ENCODE results near the gene SWSAP1.

SWSAP1 gene

DNA sequence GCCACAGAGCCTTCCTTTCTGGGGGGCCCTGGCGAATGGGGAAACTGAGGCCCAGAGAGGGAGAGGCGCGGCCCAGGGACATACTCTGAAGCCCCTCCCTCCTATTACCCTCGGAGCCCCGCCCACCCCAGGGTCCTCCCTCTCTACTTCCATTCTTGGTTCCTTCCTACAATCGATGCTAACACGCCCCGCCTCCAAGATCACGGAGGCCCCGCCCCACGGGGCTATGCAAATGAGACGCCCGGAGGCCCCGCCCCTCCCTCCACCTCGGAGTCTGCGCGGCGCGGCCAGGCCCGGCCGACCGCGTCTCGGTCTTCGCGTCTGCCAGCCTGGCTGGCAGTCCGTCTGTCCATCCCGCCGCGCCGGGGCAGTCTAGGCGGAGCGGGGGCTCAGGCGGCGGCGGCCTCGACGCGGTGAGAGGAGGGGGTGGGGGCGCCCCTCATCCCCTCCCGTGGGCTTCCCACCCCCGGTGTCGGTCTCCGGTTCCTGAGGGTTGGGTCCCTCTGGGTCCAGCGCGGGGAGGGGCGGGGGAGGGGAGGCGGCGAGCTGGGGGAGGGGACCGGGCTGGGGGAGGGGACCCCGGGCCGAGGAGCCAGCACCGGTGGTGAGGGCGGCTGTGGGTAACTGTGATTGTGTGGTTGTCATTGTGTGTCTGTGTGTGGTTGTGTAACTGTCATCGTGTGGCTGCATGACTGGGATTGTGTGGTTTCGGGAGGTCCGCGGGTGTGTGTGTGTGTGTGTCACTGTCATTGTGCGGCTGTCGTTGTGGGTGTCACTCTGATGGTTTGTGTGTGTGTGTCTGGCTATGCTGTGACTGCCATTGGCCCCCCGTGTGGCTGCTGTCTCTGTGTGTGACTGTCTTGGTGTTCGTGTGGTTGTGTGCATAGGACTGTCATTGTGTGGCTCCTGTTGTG, 19.0 kb upstream of the SWSAP1 start, which contains the start of gene PLPPR2:
Gene PLPPR2 (plus strand): TSS at position 273 of the 914 bp plus-strand sequence. CDS start 2,242 bp downstream, outside the sequence.
- peak; percentile 72 for DNase-seq

DNA sequence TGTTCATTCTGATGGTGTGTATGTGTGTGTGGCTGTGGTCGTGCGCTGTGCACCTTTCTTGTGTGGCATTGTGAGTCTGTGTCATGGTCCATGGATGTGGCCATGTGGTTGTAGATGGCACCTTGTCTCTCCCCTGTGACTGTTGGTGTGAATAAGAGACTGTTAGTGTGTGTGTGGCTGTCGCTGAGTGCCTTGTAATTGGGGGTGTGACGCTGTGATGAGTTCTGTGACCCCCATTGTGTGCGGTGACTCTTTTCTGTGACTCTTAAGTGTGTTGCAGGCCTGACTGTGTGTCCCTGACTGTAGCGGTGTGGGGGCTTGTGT, 18.4 kb upstream of the SWSAP1 start:
- DNase-seq, result no peak

DNA sequence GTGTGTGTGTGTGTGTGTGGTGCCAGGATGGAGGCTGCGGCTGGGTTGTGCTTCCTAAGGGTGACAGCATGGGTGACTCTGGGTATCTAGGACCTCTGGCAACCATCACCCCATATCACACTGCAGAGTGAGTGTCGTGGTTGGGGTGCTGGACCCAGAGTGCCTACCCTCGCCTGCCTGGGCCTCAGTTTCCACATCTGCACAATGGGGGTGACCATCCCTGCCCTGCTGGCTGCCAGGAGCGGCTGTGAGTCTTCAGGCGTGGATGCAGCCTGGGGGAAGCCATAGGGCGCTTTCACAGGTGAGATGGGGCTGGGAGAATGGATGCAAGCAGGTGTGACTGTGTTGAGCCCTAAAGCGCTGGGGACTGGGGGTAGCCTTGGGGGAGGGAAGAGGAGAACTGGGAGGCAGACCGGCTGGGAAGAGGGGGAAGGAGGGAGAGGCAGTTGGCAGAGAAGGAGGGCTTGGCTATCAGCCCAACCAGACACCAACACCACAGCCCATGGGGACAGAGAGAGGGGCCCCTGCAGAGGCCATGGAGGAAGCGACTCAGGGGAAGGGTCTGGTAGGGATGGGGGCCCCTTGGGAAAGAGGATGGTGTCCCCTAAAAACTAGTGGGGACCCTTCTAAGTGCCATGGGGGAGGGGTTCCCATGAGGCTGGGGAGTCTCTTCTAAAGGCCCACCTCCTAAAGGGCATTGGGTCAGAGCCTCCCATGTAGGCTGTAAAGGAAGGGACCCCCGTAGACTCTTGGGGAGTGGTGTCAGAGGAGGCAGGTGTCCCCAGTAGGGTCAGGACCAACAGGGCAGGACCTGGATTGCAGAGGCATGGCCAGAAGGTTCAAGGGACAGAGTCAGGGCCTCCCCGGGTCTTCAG, 17.6 kb upstream of the SWSAP1 start:
- DNase-seq, result no peak

DNA sequence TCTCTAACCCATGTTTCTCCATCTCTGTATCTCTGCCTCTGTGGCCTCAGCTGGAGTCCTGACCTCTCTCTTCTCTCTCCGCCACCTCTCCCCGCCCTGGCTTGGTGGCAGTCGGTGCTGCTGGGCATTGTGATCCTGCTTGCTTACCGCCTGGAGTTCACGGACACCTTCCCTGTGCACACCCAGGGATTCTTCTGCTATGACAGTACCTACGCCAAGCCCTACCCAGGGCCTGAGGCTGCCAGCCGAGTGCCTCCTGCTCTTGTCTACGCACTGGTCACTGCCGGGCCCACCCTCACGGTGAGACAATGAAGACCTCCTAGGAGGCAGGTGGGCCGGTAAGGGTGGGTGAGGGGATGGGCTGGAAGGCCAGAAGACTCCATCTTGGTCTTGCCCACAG, 15.0 kb upstream of the SWSAP1 start:
- no peak for DNase-seq

DNA sequence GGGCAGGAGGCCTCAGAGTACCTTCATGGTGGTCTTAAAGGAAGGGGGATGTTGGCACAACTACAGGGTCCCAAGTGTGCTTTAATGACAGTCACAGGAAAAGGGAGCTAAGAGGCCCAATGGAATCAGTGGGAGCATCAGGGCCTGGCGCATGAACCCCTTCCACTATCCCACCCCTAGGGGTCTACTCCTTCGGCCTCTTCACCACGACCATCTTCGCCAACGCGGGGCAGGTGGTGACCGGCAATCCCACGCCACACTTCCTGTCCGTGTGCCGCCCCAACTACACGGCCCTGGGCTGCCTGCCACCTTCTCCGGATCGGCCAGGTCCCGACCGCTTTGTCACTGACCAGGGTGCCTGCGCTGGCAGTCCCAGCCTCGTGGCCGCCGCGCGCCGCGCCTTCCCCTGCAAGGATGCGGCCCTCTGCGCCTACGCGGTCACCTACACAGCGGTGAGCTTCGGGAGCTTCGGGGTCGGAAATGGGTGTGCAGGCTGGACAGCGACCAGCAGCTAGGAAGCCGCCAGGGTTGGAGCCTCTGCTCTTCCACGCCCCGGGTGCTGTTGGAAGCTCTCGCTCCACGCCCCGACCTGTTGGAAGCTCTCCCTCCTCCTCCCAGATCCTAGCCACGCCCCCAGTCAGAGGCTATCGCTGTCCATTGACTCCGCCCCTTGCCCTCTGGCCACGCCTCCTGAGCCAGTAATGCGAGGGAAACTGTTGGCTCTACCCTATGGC, 13.3 kb upstream of the SWSAP1 start:
- DNase-seq, result no peak

DNA sequence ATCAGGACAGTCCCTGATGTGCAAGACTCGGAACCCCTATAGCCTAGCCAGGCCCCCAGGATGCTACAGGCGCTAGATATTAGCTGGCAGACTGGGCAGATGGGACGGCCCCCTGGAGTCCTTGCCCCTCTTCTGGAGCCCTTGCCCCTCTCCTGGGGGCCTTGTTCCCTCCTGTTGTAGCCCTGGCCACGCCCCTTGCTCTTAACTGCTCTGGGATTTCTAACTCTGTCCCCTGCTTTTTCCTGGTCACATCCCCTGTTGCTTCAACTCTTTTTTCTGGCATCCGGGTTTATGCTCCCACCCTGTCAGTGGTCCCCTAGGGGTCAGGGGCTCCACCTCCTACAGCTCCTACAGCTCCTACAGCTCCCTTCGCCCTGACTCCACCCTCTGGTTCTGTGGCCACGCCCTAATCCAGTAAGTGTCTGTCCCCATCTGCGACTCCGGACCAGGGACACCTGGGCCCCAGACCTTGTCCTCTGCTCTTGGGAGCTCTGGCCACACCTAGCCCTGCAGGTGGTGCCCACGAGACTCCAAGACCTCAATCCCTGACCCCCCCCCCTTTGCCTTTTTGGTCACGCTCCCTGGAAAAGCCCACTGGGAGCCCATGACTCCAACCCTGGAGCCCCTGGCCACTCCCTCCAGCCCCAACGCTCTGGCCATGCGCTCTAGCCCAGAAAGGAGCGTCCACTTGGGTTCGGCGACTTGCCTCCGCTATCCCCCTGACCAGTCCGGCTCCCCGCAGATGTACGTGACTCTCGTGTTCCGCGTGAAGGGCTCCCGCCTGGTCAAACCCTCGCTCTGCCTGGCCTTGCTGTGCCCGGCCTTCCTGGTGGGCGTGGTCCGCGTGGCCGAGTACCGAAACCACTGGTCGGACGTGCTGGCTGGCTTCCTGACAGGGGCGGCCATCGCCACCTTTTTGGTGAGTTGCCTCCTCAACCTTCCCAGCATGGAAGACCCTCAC, 12.4 kb upstream of the SWSAP1 start:
- no peak for DNase-seq

DNA sequence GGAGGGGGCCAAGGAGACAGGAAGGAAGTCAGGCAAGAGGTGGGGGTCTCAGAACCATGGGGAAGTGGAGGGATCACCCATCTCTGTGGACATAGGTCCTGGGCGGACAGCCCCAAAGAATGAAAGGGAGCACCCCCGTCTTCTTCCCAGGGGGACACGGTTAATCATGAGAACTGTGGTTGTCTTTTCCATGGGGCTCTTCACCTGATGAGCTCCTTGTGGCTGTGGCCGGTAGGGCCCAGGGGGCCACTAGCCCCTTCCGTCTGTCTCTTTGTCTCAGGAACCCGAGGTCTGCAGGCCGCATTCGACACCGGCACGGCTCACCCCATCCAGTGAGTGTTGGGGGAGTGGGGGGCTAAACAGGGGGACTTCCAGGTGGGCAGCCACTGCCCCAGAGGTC, 10.6 kb upstream of the SWSAP1 start:
- DNase-seq, result no peak

DNA sequence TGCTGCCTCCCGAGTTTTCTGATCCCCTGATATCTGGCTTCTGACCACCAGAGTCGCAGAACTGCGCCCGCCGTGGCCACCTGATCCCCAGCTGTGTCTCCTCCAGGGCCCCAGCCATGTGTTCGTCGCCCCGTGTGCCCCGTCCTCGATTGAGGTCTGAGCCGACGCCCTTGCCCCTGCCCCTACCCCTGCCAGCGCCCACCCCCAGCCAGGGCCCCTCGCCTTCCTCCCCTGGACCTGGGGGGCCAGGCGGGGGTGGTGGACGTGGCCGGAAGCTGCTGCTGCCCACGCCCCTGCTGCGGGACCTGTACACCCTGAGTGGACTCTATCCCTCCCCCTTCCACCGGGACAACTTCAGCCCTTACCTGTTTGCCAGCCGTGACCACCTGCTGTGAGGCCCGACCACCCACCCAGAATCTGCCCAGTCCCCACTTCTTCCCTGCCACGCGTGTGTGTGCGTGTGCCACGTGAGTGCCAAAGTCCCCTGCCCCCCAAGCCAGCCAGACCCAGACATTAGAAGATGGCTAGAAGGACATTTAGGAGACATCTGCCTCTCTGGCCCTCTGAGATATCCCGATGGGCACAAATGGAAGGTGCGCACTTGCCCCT, 10.1 kb upstream of the SWSAP1 start:
- DNase-seq, result no peak

DNA sequence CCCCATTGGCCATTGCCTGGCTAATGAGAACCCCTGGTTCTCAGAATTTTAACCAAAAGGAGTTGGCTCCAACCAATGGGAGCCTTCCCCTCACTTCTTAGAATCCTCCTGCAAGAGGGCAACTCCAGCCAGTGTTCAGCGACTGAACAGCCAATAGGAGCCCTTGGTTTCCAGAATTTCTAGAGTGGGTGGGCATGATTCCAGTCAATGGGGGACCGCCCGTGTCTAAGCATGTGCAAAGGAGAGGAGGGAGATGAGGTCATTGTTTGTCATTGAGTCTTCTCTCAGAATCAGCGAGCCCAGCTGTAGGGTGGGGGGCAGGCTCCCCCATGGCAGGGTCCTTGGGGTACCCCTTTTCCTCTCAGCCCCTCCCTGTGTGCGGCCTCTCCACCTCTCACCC, 9.5 kb upstream of the SWSAP1 start:
- no peak for DNase-seq

DNA sequence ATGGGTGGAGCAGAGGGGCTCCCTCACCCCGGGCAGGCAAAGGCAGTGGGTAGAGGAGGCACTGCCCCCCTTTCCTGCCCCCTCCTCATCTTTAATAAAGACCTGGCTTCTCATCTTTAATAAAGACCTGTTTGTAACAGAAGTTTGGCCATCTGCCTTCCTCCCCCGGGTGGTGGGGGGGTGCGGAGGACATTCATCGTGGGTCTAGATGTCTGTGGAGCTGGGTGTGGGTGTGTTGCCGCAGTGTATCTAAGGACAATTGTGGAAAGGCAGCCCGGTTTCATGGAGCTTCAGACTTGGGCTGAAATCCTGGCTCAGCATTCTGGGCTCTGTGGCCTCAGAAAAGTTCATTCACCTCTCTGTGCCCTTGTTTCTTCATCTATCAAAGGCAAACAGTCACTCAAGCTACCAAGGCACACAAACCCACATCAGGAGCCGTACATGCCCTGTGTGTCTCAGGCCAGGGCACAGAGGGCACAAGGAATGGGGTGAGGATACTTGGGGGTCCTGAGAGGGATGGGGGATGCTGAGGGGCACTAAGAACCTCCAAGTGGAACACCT, 8.8 kb upstream of the SWSAP1 start:
- DNase-seq, result no peak

DNA sequence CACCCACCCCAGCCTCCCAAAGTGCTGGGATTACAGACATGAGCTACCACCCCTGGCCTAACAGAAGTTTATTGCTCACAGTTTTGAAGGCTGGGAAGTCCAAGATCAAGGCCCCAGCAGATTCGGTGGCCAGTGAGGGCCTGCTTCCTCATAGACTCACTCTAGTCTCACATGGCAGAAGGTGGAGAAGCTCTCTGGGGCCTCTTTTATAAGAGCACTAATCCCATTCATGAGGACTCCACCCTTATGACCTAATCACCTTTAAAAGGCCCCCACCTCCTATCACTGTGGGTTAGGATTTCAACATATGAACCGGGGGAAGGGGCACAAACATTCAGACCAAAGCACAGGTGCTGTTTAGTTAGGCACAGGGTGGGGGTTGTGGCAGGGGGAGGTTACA, 6.9 kb upstream of the SWSAP1 start:
- no peak for DNase-seq

DNA sequence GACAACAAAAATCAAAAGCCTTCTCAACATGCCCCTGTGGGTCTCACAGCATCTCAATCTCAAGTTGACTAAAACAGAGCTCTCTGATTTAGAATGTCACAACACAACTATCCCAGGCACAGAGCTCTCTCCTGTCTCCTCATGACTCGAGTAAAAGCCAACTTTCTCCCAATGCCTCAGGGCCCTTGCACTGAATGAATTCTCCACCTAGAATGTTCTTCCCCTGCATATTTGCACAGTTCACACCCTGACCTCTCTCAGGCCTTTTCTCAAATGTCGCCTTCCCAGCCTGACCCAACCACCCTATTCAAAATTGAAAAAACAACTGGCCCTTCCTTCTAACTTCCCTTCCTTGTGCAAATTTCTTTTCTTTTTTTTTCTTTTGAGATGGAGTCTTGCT, 3.7 kb upstream of the SWSAP1 start:
- DNase-seq, result no peak

DNA sequence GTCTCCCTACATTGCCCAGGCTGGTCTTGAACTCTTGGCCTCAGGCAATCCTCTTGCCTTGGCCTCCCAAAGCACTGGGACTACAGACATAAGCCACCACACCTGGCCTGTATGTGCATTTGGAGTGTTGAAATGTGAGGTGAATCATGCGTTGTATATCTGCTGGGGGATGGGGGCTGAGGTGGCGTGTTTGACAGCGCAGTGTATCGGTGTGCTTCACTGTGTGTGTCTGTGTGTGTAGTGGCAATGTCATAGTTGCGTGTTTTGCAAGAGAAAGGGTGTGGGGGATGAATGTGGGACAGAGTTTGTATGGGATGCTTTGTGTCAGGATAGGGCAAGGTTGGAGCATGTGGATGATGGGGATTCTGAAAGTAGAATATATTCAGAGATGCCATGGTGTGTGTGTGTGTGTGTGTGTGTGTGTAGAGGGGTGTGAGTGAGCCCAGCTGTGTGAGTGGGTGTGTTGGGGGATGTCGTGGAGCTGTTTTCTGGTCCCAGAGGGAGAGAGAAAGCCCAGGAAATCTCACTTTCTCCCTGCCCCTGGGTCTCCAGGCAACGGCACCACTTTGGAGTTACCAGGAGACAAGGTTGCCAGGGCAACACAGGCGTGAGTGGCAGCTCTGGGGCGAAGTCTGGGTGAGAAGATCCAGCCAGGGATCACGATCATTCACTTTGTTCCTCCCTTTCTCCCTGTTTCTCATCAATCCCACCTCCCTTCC, 1.1 kb upstream of the SWSAP1 start:
- no peak for DNase-seq

DNA sequence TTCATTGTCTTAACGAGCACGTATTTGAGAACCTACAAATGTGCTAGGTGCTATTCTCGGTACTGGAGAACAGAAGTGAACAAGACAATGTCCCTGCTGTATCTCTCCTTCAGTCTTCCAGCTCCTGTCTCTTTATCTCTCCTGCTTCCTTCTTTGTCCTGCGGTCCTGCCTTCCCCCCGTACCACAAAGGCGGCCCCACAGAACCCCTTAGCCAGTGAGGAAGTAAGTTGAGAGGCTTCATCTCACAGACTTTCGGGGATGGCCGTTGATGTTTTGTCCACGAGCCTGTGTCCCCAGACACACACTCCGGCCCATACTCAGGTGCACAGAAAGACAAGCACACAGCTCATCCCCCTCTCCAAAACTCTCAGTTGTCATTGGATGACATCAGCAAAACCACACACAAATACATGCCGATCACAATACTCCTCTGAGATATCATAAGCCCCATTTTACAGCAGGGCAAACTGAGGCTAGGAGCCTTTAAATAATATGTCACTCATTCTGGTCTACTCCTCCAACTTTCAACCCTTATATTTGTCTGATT, 507 bp upstream of the SWSAP1 start:
- peak; percentile 31 for DNase-seq

DNA sequence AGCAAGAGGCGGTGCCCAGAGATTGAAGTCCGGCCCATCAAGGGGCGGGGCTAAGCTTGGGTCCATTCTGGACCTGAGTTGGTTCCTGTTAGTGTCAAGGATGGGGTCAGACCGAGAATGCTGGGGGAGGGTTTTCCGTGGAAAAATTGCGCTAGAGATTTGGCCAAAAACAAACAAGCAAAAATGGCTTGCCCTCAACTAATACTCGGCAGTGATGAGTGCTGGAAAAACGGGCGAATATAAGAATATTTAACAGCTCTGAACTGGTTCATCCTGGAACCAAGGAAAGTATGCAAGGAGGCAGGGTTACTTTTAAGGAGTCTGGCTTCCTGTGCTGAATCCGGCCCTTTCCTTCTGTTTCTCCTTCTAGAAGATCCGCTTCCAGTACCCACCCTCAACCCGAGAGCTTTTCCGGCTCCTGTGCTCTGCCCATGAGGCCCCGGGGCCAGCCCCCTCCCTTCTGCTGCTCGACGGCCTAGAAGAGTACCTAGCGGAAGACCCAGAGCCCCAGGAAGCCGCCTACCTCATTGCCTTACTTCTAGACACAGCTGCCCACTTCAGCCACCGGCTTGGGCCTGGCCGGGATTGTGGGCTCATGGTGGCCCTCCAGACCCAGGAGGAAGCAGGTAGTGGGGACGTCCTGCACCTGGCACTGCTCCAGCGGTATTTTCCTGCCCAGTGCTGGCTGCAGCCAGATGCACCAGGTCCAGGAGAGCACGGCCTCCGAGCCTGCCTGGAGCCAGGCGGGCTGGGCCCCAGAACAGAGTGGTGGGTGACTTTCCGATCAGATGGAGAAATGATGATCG, 880 bp downstream of the SWSAP1 start:
- DNase-seq, result peak; percentile 57

DNA sequence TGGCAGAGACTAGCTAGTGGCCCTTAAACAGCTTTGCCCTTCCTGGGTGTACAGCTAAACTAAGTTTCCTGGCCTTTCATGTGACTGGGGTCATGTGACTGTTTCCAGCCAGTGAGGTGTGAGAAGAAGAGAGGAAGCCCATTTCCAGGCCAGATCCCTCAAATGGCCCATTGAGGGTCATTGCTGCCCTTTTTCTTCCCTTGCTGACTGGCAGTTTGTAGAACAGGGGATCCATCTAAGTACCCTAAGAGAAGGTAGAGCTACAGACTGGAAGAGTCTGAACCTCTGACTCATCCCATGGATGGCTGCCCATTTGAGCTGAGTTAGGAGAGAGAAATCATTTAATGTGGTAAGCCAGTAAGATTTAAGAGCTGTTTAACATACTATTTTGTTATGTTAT, 2.8 kb downstream of the SWSAP1 start:
- no peak for DNase-seq

DNA sequence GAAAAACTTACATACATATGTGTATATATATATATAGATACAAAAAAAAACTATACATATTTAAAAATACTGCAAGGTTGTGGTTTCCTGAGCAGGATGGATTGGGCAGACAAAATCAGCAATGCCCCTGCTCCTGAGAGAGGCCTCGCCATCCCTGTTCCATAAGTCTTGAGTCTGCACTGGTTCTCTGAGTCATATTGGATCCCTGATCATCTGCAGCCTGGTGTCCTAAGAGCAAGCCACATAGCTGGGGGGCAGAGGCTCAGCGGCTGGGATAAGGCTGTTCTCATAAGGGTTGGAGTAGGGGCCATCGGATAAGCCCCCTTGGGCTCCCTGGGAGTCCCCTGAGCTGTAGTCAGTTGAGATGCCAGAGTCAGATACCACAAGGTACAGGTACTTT, 3.3 kb downstream of the SWSAP1 start:
- no peak for DNase-seq

DNA sequence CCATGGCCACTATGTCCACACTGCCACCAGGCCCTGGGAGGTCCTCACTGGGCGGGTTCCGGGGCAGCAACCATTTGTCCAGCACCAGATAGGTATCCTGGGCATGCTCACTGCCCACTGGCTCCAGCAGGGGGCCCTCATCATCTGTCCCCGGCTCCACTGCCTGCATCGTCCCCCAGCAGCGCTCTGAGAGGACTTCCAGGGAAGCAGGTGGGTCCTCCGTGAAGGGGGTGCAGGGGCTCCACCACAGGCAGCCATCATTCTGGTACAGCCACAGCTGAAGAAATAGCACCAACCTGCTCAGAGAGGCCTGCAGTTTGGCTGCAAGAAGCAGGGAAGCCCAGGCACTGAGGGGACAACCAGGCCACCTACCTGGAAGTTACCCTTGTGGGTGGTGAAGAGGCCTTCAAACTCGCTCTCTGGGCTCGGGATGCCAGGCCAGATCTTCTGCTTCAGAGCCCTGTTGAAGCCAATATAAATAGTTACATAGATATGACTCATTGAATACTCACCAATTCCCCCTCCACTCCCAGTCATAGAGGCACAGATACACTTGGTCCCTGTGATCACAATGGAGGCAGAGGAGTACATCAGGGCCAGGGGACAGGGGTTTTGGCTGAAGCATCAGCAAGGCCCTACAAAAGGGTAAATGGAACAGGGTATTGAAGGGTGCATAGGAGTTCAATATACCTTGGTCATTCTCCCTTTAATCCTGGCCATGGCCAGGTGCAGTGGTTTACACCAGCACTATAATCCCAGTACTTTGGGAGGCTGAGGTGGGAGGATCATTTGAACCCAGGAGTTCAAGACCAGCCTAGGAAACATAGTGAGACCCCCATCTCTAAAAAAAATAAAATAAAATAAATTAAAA, 4.1 kb downstream of the SWSAP1 start:
- DNase-seq, result no peak

All from GDM1 (cell line).